Mesendoderm (in vitro differentiated cells): ENCODE measurements around the gene SIX5.

ENCODE experiments used
- DNase-seq: peaks from one replicate; pipeline ENCODE4 v3.0.0; 2013
- H2AK5ac ChIP-seq: 2 replicates; pipeline ENCODE4 v1.6.1; 2013; ENCODE audit warnings: low read length, inconsistent platforms
- H2BK120ac ChIP-seq: 2 replicates; pipeline ENCODE4 v1.6.1; 2013; ENCODE audit warnings: low read depth, mild to moderate bottlenecking, low read length, moderate library complexity, mixed read lengths
- H2BK15ac ChIP-seq: replicated peaks from 2 replicates; pipeline ENCODE4 v1.6.1; 2013; ENCODE audit warnings: low read depth, mild to moderate bottlenecking, moderate library complexity
- H2BK5ac ChIP-seq: 2 replicates; pipeline ENCODE4 v1.6.1; 2013; ENCODE audit warnings: low read length, inconsistent platforms
- H3K18ac ChIP-seq: 2 replicates; pipeline ENCODE4 v1.6.1; 2013; ENCODE audit warnings: mild to moderate bottlenecking, low read length, mixed read lengths
- H3K23ac ChIP-seq: one replicate; pipeline ENCODE4 v1.6.1; 2013; ENCODE audit warnings: low read length
- H3K27ac ChIP-seq: 2 replicates; pipeline ENCODE4 v1.5.1; 2013; ENCODE audit warnings: low read depth, mild to moderate bottlenecking, inconsistent platforms, low read length, moderate library complexity
- H3K27me3 ChIP-seq: 2 replicates; pipeline ENCODE4 v1.6.1; 2013; ENCODE audit warnings: low read length, control low read depth, mild to moderate bottlenecking, inconsistent platforms; ENCODE audit not compliant: insufficient read depth, poor library complexity
- H3K36me3 ChIP-seq: 2 replicates; pipeline ENCODE4 v1.6.1; 2013; ENCODE audit warnings: low read length, inconsistent platforms; ENCODE audit not compliant: control insufficient read depth, insufficient read depth
- H3K4ac ChIP-seq: one replicate; pipeline ENCODE4 v1.6.1; 2013; ENCODE audit warnings: low read depth, mild to moderate bottlenecking, low read length, moderate library complexity
- H3K4me1 ChIP-seq: 2 replicates; pipeline ENCODE4 v1.6.1; 2013; ENCODE audit warnings: low read depth, low read length, inconsistent platforms; ENCODE audit not compliant: control insufficient read depth
- H3K4me2 ChIP-seq: 2 replicates; pipeline ENCODE4 v1.6.1; 2013; ENCODE audit warnings: low read length
- H3K4me3 ChIP-seq: 2 replicates; pipeline ENCODE4 v1.5.1; 2013; ENCODE audit warnings: mild to moderate bottlenecking, low read length
- H3K56ac ChIP-seq: one replicate; pipeline ENCODE4 v1.6.1; 2013; ENCODE audit warnings: low read length
- H3K79me1 ChIP-seq: 2 replicates; pipeline ENCODE4 v1.6.1; 2013; ENCODE audit warnings: low read length, inconsistent platforms
- H3K79me2 ChIP-seq: 2 replicates; pipeline ENCODE4 v1.6.1; 2013; ENCODE audit warnings: mild to moderate bottlenecking, low read length; ENCODE audit not compliant: control insufficient read depth, insufficient read depth
- H3K9ac ChIP-seq: 2 replicates; pipeline ENCODE4 v1.6.1; 2013; ENCODE audit warnings: low read length, inconsistent platforms
- H4K5ac ChIP-seq: one replicate; pipeline ENCODE4 v1.6.1; 2013; ENCODE audit warnings: low read length
- H4K8ac ChIP-seq: one replicate; pipeline ENCODE4 v1.6.1; 2013; ENCODE audit warnings: low read depth, mild to moderate bottlenecking, control low read depth, low read length, moderate library complexity
- WGBS: extraction: QIAGEN DNeasy Blood & Tissue Kit; methylation state at CpG from one replicate; pipeline ENCODE4 v1.1.7; 2013; ENCODE audit warnings: low lambda C conversion rate, missing lambda C conversion rate; ENCODE audit not compliant: insufficient coverage; ENCODE audit errors: extremely low coverage; 5-methylcytosine and 5-hydroxymethylcytosine counted together

The SIX5 gene

DNA sequence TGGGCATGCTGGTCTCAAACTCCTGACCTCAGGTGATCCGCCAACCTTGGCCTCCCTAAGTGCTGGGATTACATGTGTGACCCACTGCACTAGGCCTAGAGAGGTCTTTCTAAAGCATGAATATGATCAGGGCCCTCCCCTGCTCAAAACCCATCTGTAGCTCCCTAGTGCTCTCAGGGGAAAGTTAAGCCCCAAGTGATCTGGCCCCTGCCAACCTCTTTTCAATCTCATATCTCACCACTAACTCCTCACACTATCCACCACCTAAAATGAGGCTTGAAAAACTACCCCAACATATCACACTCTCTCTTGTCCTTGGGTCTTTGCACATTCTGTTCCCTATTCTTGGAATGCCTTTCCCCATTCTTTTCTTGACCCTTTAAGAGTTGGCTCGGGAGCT, 25.6 kb upstream of the SIX5 start:
- no CpG with 5 or more reads among the region's 2 CpGs for WGBS

DNA sequence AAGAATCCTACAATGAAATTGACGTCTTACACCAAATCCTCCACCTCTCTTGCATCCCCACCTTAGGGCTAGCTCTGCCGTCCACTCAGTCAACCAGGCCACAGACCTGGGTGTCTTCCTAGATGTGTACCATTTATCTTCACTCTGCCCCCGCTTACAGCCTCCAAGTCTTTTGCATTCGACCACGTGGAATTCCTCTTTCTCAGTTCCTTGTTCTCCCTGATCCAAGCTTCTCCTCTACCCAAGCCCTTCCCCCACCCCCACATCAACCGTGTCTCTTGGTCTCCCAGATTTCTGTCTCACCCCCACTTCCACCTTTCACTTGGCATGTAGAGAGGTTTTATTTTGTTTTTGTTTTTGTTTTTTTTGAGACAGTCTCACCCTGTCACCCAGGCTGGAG, 24.8 kb upstream of the SIX5 start:
- Histone ChIP-seq H2BK15ac (no peak overlapping the region), H3K4me2 (no peak overlapping the region), H3K4me1 (peaks cover 3% of the 10 kb centered on the region), H3K9ac (no peak overlapping the region), H3K27me3 (no peaks in the 10 kb centered on the region), H3K56ac (peak overlapping the region; percentile 15), H4K5ac (no peak overlapping the region), H3K23ac (no peak overlapping the region), H3K4me3 (no peak overlapping the region), H2BK5ac (no peak overlapping the region), H3K27ac (no peak overlapping the region), H3K79me2 (peaks cover 6% of the 10 kb centered on the region), H3K36me3 (peaks cover 9% of the 10 kb centered on the region), H3K79me1 (peaks cover 15% of the 10 kb centered on the region), H4K8ac (no peak overlapping the region), H2BK120ac (no peak overlapping the region), H3K4ac (no peak overlapping the region), H2AK5ac (no peak overlapping the region), H3K18ac (no peak overlapping the region)
- no peak for DNase-seq
- WGBS, result no CpG with 5 or more reads among the region's 6 CpGs

More for the DNA sequence above, 25.6 kb upstream of the SIX5 start:
- Histone ChIP-seq H3K9ac (no peak overlapping the region), H2BK120ac (no peak overlapping the region), H3K4me2 (no peak overlapping the region), H4K8ac (no peak overlapping the region), H3K36me3 (peaks cover 2% of the 10 kb centered on the region), H2AK5ac (no peak overlapping the region), H3K79me1 (peaks cover 13% of the 10 kb centered on the region), H3K56ac (no peak overlapping the region), H3K79me2 (peaks cover 6% of the 10 kb centered on the region), H2BK5ac (no peak overlapping the region), H3K18ac (no peak overlapping the region), H3K4me3 (no peak overlapping the region), H4K5ac (no peak overlapping the region), H3K23ac (no peak overlapping the region), H3K4me1 (peaks cover 3% of the 10 kb centered on the region), H3K4ac (no peak overlapping the region), H3K27ac (no peak overlapping the region), H2BK15ac (no peak overlapping the region), H3K27me3 (no peaks in the 10 kb centered on the region)
- DNase-seq, result no peak

DNA sequence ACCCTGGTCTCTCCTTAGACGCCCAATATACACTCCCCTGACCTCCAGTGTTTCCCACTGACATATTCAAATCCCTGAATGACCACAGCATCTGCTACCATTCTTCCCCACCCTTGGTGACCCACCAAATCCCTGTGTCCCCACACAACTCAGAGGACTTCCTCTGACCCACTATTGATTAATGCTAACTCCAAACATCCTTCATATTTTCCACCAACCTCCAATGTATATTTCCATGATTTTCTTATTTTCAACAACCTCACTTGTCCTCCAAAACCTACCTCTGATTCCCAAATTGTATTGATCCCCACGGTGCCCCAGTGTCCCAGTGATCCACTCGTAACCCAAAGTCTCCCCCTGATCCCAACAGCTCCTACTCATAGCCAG, 24.1 kb upstream of the SIX5 start:
- no peak overlapping the region for H4K5ac ChIP-seq
- no peak overlapping the region for H3K56ac ChIP-seq
- H3K79me1 ChIP-seq, result peaks cover 15% of the 10 kb centered on the region
- no peak overlapping the region for H2BK15ac ChIP-seq
- H3K79me2 ChIP-seq, result peaks cover 6% of the 10 kb centered on the region
- H3K4me1 ChIP-seq, result peaks cover 3% of the 10 kb centered on the region
- no peak overlapping the region for H2BK120ac ChIP-seq
- H3K4me2 ChIP-seq, result no peak overlapping the region
- H3K9ac ChIP-seq, result no peak overlapping the region
- no peak overlapping the region for H3K27ac ChIP-seq
- H3K36me3 ChIP-seq, result peaks cover 11% of the 10 kb centered on the region
- H3K18ac ChIP-seq, result no peak overlapping the region
- no peaks in the 10 kb centered on the region for H3K27me3 ChIP-seq
- H4K8ac ChIP-seq, result no peak overlapping the region
- no peak overlapping the region for H3K4me3 ChIP-seq
- no peak overlapping the region for H2BK5ac ChIP-seq
- H2AK5ac ChIP-seq, result no peak overlapping the region
- WGBS, result no CpG with 5 or more reads among the region's 3 CpGs
- DNase-seq, result no peak
- H3K23ac ChIP-seq, result no peak overlapping the region
- H3K4ac ChIP-seq, result no peak overlapping the region

DNA sequence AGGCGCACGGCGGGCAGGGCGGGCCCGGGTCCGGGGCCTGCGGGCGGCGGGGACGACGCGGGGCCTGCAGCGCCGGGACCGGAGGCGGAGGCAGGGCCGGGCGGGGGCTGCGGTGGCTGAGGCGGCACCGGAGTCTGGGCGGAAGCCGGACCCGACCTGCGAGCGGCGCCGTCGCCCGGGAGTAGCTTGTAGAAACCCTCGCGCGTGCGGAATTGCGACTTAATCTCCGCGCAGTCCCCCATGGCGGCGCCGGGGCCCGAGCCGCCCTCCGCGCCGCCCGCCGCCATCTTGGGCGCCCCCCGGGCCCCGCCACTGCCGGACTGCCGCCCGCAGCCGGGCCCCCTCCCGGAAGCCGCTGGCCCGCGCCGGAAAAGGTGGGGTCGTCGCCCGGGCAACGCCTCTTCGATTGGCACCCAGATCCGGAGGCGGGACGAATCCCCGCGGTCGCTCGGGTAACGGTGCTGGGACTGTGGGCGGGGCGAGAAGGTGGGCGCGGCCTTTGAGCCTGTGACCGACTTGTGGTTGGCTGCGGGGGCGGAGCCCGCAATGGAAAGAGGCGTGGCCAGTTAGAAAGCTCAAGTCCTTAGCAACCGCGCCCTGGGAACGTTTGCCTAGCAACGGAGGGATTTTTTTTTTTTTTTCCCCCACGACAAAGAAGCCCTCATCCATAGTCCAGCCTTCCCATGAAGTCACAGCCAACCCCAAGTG, 23.6 kb upstream of the SIX5 start, which contains the start of gene DMWD:
DMWD (minus strand) TSS at position 376 of the 708 bp plus-strand sequence; CDS start at position 287, 89 bp downstream.
- Histone ChIP-seq H3K27ac (peak within 1 kb of the TSS; percentile 66), H3K9ac (peak within 1 kb of the TSS; percentile 93)
- WGBS, result no CpG with 5 or more reads among the region's 86 CpGs

DNA sequence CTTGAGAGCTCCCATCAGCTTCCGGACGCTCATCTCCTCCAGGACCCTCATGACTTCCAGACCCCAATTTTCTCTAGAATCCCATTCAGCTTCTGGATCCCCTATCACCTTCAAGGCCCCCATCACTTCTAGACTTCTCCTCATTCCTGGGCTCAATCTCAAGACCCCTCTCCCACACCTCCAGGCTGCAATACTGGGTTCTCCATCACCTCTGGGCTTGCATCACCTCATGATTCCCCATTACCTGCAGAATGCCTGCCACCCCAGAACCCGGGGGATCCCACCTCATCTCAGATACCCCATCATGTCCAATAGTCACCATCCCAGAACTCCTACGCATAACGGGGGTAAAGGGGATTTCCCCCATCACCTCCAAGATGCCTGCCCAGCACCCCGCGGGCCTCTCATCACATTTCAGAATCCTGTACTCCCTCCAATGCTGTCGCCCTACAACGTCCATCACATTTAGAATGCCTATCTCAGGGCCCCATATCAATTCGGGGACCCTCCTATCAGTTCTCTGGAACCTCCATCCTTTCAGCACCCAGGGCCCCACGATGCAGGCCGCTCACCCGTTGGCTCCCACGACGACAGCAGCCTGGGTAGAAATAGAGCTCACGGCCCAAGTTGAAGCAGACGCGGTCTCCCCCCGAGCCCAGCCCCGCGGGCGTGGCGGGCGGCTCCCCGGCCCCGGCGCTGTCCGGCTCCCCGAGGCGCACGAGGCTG, 22.9 kb upstream of the SIX5 start:
- Histone ChIP-seq H2BK120ac (peak overlapping the region; percentile 34), H3K4ac (peak overlapping the region; percentile 93), H3K27me3 (no peaks in the 10 kb centered on the region), H3K4me2 (peak overlapping the region; percentile 85), H3K79me2 (peaks cover 6% of the 10 kb centered on the region), H3K56ac (peak overlapping the region; percentile 98), H3K36me3 (peaks cover 16% of the 10 kb centered on the region), H3K79me1 (peaks cover 15% of the 10 kb centered on the region), H2AK5ac (peak overlapping the region; percentile 51), H3K18ac (peak overlapping the region; percentile 77), H3K9ac (peak overlapping the region; percentile 93), H4K5ac (no peak overlapping the region), H2BK5ac (no peak overlapping the region), H3K4me1 (peaks cover 3% of the 10 kb centered on the region), H3K27ac (peak overlapping the region; percentile 66), H3K4me3 (peak overlapping the region; percentile 94), H2BK15ac (no peak overlapping the region), H3K23ac (no peak overlapping the region), H4K8ac (peak overlapping the region; percentile 100)
- DNase-seq, result no peak
- no CpG with 5 or more reads among the region's 31 CpGs for WGBS

More for the DNA sequence above, 23.6 kb upstream of the SIX5 start, which contains the start of gene DMWD:
- Histone ChIP-seq H3K4me1 (peaks cover 3% of the 10 kb centered on the region), H2BK120ac (peak within 1 kb of the TSS; percentile 34), H3K18ac (peak within 1 kb of the TSS; percentile 77), H3K4me3 (peak within 1 kb of the TSS; percentile 94), H3K4me2 (peak within 1 kb of the TSS; percentile 85), H4K8ac (peak within 1 kb of the TSS; percentile 100), H3K56ac (peak within 1 kb of the TSS; percentile 98), H3K79me1 (peaks cover 15% of the 10 kb centered on the region), H3K4ac (peak within 1 kb of the TSS; percentile 93), H3K27me3 (no peaks in the 10 kb centered on the region), H4K5ac (no peak within 1 kb of the TSS), H3K79me2 (peaks cover 6% of the 10 kb centered on the region), H2BK15ac (no peak within 1 kb of the TSS), H2AK5ac (peak within 1 kb of the TSS; percentile 51), H2BK5ac (no peak within 1 kb of the TSS), H3K36me3 (peaks cover 13% of the 10 kb centered on the region), H3K23ac (no peak within 1 kb of the TSS)
- DNase-seq, result peak; percentile 99
